Kidney tubule cell (primary cell): Measurements from ENCODE around the gene PODXL.
A peak's percentile ranks its signal among the peaks of the same experiment; 100 is the strongest.
"Not testable (repeated sequence)": the region's sequence is repeated elsewhere in the genome, so short reads cannot be mapped to it uniquely, and the experiment has no call there.

ENCODE experiments used
- DNase-seq: peaks from one replicate; pipeline ENCODE4 v3.0.0-alpha.2; 2018; ENCODE audit warnings: low spot score

The PODXL gene

DNA sequence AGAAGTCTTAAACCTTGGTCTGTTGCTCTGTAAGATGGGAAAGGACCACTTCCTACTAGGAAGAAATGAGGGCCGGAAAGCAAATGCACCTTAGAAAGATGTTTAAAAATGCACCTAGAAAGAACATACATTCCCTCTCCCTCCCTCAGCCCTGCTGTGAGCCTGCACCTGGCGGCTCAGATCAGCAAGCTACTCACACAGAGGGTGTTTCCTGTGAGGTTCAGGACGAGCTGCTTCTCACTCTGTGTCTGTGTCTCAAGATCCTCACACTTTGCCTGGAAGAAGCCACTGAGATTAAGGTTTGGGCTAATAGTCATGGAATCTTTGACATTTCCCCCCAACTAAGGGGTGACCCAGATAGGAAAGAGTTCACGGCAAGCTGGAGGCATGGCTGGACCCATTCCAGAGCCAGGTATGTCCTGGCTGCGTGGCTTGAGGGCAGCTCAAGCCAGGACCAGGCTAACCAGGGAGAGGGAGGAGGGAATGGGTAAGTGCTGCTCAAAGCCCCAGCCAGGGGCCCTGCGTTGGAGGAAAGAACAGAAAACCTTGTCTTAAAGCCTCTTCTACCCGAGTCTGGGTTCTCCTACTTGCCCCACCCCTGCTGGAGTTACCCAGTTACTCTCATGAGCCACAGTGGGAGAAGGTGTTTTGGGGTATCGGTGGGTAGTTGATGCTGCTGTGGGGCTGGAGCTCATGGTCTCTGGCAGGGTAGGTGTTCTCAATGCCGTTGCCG, 47.5 kb downstream of the PODXL start:
- DNase-seq: no peak

DNA sequence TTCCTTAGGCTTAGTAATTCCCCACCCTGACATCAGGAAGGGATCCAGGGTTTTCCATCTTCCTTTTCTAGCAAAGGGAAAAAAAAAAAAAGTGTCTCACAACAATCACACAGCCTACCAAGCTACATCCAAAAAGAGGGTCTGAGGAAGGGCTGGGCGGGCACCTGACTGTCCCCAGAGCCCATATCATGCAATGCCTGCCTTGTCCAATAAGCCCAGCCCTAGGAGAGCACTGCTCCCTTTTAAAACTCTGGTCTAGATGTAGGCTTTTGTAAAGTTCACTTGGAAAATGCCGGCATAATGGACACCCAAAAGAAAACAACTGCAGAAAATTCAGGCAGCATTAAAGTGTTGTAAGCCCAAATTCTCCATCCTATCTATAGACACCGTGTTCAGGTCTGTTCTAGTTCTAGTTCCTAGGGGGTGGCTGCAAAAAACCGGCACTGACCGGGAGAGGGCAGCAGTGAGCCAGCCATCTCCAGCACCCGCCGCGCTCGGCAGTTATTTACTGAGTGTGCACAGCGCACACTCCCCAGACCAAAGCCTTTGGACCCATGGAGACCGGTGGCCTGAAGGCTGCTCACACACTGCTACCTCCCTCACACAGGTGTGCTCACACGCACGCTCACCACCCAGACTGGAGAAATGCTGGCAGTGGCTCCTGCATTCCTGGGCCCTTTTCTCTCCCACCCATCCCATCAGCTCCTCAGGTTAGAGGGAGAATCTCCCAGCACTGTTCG, 48.7 kb downstream of the PODXL start:
- peak; percentile 76 for DNase-seq

DNA sequence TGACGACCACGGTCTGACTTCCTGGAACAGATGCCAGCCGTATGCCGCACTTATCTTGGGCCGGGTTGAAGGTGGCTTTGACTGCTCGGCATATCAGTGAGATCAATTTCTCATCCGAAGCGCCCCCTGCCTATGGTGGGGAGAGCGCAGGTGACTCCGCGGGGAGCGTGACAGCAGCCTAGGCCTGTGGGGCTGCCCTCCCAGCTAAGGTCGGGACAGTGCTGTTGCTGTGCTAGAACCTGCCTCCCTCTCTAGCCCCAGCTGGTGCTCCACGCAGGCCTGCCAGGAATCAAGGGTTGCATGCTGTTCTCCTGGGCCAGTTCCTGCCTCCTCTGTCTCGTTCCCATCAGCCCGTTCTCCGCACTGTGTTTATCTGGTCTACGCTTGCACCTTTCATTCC, 49.8 kb downstream of the PODXL start:
- no peak for DNase-seq

DNA sequence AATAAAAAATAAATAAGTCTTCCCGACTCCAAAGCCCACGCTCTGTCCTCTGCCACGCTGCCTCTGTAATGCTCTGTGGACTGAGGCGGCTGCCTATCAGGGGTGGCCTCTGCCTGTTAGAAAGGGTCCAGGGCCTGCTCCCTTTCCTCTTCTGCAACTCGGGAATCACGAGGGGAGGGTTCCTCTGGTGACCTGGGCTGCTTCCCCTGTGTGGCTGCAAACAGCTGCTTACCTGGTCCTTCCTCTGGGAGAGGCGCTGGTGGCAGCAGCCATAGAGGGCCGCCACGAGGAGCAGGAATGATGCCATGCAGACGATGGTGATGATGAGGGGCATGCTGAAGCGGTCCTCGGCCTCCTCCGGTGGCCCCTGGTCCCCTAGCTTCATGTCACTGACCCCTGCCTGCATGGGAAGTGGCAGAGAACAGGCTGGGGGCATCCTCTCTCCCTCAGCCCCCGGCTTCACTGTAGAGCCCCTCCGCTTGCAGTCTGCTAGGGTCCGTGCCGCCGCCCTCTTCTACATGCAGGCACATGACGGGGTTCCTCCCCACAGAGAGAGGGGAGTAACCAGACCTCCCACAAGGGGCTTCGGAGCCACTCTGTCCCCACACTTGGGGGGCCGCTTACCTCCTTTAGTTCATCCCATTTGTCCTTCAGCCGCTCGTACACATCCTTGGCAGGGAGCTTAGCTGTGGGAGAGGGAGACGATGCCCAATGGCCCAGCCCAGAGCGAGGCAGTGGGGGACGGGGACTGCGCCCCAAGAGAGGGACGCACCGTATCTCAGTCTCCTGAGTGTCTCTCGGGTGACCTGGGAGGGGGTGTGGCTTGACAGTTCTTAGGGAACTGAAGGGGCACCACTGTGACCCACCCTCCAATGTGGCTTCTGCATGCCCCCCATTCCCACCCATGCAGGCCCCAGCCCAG, 50.5 kb downstream of the PODXL start:
- no peak for DNase-seq

DNA sequence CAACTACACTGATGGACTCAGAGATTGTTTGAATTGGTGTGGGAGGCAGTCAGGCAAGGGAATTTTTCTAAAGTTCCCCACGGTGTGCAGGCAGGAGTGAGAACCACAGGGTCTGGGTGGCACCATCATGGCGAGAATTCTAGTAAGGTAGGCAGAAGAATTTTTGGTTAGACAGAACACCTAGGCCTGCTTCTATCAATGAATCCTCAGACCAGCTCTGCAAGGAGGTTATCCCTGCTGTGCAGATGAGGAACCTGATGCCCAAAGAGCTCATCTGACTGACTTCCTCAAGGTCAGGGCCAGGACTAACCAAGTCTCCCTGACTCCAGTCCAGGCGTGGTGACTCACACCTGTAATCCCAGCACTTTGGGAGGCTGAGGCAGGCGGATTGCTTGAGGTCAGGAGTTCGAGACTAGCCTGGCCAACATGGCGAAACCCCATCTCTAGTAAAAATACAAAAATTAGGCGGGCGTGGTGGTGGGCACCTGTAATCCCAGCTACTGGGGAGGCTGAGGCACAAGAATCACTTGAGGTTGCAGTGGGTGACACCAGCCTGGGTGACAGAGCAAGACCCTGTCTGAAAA, 51.3 kb downstream of the PODXL start:
- DNase-seq: not testable (repeated sequence)

DNA sequence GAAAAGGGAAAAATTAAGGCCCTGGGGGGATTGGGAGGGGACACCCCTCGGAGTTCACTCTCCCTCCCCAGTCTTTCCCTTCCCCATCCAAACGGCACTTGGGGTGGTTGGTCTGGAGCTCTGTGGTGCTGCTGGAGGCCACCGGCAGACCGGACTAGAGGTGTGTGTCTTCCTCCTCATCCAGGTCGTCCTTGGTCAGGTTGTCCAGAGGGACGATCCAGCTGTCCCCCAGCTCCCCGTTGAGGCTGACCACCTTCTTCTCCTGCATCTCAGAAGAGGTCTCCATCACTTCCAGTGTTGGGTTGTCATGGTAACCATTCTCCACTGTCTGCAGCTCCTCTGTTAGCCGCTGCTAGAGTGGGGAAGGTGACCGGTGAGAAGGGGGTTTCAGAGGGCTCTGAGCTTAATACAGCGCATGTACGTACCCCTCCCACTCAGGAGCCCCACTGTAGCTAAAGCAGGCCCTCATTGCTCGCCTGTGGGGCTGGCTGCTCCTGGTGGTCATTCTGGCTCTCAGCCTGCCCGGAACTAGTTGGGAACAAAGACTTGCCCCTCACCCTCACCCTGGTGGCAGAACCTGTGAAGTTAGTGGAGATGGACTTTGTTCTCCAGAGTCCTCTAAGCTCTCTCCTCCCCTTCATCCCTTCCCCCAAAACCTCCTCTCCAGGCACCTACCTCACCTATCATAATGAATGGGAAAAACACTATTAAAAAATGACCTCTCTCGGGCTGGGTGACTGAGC, 52.1 kb downstream of the PODXL start:
- no peak for DNase-seq

DNA sequence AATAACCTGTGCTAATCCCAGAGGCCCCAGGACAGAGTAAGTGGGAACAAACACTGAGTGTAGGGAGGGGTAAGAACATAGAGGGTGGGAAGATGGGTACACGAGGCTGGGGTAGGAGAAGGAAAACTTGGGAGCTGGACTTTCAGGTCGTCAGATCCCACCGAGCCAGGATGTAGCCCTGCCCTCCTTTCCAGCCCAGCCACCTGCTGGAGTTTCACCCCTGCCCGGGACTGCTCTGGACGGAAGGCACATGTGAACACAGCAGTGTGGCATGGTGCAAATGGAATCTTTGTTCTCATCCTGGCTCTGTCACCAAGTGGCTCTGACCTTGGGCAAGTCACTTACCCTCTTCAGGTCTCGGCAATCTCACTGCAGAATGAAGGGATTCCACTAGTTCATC, 52.8 kb downstream of the PODXL start:
- DNase-seq: no peak

DNA sequence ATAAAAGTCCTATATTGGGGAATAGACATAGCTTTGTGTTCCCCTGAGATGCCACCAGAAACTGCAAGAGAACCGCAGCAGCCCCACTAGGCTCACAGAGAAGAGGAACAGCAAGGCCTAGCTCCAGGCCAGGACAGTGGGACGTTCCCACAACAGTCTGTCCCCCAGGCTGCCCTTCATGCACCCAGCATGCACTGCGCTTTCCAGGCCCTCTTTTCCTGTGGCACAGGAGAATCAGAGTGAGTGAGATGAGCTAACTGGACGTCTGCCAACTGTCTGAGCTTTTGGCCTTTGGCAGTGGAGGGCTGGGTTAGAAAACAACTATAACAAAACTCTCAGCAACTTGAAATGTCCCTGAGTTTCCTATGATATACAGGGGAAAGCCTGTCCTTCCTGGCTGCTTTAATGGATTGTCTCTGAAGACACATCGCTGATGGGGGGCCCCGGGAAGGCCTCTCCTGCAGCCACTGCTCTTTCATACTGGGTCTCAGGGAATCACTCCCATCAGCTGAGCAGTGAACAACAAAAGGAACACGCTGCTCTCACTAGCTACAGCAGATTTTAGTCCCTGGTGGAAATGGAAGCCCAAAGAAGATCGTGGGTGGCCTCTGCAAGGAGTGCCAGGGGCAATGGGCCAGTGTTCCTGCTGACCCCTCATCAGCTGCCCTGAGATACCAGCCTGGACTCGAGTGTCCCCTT, 53.5 kb downstream of the PODXL start:
- DNase-seq: peak; percentile 52

DNA sequence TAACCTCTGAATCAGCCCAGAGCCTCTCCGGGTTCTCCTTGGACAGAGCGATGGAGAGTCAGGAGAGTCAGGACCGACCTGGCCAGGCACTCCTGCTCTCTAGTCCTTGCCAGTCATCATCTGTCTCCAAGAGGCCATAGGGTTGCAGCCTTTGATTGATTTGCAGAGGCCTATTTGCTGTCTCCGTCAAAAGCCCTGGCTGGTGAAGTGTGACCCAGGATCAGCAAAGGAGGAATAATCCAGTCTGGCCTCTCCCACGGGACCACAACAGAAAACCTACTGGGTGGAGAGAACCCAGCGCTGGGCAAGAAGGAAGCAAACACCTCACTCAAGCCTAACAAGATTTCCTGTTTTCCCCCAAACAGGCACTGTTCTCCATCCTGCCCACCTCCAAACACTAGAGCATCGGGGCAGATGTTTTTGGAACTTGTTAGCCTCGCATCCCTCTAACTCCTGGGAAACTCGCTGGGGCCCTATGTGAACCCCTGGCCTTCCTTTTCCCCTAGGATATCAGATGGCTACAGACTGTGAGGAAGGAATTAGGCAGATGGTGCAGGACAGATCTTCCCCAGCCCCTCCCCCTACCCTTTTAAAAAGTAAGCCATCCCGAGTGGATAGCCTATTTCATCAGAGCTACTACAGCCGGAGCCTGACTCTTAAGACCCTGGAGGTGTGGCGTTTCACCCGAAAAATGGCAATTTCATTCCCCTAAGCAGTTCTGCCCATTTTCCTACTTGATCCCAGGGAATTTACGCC, 54.3 kb downstream of the PODXL start:
- DNase-seq: no peak

DNA sequence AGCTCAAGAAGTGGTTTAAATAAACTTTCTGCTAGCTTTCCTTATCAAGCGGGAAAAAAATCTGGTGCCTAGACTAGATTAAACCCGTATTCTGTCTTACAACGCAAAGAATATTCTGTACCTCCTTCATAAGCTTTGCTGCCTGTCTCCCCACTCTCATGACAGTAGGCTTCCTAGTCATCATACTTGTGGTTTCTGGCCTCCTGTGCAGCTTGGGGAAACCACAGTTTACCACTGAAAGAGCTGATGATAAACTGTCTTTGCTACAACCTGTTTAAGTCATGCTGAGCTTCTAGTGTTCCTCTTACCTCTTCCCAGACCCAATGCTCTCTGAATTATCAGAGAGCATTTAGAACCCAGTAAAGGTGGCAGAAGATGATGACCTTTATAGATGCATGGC, 55.0 kb downstream of the PODXL start:
- DNase-seq: peak; percentile 75

DNA sequence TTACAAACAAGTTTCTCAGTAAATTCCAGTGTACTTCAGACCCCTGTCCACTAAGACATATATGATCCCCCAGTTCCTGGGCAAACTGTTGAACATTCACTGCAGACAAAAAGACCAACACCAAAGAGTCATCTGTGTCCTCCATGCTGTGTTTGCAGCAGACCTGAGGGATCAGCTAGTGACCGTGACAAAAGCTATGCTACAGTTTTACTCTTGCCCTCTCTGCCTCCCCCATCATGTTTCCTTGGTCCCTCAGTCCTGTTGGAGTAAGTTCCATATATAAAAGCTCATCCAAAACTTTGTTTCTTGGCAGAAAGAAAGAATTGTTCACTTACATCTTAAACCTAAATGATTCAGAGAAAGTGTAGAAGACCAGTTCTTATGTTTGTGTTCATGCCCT, 56.1 kb downstream of the PODXL start:
- no peak for DNase-seq

DNA sequence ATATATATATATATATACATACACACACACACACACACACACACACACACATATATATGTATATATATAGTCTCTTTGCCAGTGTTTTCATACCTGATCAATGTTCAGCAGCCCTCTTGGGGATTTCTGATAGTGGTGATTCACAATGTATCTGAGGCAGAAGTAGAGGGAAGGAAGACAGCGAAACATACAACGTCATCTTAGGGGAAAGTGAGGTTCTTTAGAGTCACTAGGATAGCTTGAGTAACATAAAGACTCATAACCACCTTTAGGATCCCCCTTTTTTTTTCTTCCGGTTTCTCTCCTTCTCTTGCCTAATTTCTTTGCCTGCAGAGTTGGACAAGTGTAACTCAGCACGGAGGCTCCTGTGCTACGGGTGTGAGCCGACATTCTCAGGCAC, 56.6 kb downstream of the PODXL start:
- DNase-seq: no peak

DNA sequence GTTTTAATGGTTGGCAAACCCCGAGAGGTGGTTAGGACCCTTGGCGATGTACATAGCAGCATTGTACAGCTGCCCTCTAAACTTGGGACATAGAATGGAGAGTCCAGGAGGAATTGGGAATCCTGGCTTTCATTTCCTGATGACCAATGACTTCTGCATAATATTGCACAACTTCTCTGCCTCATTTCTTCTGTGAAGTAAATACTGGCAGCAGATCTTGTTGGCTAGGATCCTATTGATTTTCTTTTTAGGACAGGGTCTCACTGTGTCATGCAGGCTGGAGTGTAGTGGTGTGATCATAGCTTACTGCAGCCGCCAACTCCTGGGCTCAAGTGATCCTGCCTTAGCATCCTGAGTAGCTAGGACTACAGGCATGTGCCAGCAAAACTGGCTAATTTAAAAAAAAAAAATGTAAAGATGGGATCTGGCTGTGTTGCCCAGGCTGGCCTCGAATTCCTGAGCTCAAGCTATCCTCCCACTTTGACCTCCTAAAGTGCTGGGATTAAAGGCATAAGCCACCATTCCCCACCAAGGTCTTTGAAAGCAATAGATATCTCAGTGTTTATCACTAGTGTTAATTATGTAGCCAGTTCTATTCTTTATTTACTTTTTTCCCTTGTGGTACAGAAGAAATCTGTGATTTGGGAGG, 58.1 kb downstream of the PODXL start:
- no peak for DNase-seq

DNA sequence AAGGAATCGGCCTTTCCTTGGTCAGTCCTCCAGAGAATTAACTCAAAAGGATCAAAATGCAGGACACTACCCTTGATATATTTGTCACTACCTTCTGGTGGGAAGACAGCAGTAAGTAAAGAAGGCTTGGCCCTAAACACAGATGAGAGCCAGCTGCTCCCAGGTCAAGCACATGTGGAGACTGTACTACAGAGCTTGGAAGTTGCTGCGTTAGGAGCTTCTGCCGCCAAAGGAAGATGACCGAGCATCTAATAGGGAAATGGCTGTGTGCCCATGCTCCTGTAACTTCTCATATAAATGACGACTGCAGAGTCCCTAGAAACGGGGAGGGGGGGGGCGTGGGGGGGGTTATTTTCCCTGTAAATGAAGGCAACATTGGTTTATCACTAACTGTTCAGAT, 59.0 kb downstream of the PODXL start:
- DNase-seq: no peak

DNA sequence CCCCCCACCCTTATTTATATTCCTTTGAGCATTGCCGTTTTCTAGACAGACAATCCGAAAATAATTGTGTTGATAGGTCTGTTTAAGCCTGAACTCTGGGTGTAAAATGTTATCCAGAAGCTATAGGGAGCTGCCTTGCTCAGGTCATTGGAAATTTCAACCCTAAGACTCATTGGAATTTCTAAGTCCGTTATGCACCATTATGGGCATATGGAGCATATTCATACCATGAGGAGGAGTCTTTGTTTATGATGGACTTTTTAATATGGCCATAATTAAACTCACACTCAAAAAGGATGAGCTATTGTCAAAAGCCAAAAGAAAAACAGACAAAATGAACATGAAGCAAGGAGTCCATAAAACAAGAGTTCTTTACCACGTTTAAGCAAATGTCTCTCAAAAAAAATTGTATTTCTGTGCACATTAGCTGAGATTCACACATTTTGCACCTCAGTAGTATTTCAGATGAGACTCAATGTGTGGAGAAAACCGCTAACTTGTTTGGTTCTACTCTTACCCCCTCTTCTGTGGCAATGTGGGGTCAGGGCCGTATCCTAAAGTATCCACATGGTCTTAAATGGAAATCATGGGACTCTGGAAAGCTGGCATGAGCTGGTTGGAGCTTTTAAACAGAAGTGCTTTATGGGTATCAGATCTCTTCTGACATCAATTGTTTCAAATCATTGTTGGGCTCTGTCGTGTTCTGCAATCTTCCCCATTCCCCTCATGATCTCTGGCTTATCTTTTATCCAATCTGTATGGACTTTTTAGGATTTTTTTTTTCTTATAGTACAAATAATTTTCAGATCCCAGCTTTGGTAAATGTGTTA, 60.5 kb downstream of the PODXL start:
- DNase-seq: no peak

DNA sequence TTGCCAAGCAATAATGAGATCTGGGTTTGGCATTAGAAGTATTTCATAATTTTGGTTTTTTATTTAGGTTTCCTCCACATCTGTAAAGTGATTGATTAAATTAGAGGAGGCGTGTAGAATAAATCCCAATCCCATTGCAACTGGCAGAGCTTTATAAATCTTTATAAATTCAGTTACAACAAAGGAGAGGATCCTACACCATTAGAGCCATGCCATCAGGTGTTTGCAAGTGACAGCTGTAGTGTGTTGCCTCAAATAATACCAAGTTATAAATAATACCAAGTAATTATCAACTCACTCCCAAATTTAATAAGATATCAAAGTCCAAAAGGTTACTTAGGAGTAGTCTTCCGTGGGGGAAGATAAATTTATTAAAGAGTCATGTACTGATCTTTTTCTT, 62.2 kb downstream of the PODXL start:
- DNase-seq: no peak

DNA sequence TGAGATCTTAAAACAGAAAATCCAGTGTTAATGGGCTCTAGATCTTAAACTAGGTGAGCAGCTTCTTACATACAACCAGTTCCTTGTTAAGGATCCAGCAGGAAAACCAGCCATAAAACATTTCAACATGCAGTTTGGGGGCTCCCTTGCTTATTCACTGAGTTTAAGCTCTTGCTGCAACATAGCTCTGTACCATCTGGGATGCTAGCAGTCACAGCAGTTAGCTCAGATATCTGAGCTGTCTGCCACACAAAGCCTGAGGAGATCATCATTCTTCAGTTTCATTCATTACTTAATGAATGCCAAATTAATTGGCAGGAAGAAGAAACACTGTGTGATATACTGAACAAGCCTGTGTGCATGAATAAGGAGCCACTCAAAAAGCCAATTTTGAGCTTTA, 62.8 kb downstream of the PODXL start:
- DNase-seq: no peak

DNA sequence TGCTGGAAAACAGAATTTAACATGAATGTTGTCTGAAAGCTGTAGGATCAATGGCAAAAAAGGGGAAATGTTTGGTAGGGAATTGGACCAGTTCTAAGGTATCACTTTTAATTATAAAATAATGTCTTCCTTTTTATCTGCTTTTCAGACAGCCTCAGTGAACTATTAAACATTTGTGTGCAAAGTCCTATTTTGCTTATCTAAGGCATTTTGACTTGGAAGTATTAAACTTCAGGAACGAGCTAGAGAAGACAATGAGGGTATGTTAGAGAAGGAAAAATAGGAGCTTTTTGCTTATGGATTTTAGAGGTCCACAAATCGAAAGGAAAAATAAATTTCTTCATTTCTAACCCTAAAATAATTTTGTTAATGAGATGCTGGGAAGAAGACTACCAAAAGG, 63.3 kb downstream of the PODXL start:
- no peak for DNase-seq

DNA sequence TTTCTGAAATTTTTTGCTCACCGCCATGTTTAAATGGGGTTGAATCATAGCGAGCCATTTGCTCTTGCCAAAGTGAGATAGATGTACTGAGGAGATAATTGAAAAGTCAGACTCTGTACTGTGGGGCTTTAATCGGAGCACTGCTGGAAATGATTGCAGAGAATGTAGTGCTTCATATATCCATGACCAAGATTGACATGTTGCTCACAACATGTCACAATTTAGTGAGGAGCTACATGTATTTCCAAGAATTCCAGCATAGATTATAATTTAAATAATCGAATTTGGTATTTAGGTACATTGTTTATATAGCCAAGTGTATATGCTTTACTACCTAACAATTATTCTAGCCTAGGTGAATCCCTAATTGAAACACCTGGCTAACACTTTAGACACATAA, 66.5 kb downstream of the PODXL start:
- no peak for DNase-seq
